Neural progenitor cell (in vitro differentiated cells): ENCODE data around the gene AP4E1. TPM values are rescaled to one million over a fixed set of nuclear protein-coding genes. Genes with fewer than 3 reads are reported as not detected.

ENCODE experiments used
- DNase-seq: peaks from one replicate; pipeline ENCODE4 v3.0.0-alpha.2; 2016; ENCODE audit warnings: low spot score
- H2AFZ ChIP-seq: fragments of 200-600 bp; sonication (generic); replicated peaks from 2 replicates; pipeline ENCODE4 v1.6.1; 2016; ENCODE audit warnings: antibody characterized with exemption
- H3F3A ChIP-seq: fragments of 200-600 bp; sonication (generic); 2 replicates; pipeline ENCODE4 v1.6.1; 2016; ENCODE audit warnings: antibody characterized with exemption, low read depth
- H3K27ac ChIP-seq: fragments of 200-600 bp; sonication (generic); 2 replicates; pipeline ENCODE4 v1.5.1; 2016; ENCODE audit warnings: mild to moderate bottlenecking
- H3K27me3 ChIP-seq: fragments of 200-600 bp; sonication (generic); 2 replicates; pipeline ENCODE4 v1.6.1; 2016; ENCODE audit warnings: mild to moderate bottlenecking, moderate library complexity
- H3K36me3 ChIP-seq: fragments of 200-600 bp; sonication (generic); 2 replicates; pipeline ENCODE4 v1.5.1; 2016
- H3K4me1 ChIP-seq: fragments of 200-600 bp; sonication (generic); 2 replicates; pipeline ENCODE4 v1.6.1; 2016; ENCODE audit warnings: mixed run types
- H3K4me2 ChIP-seq: fragments of 200-600 bp; sonication (generic); 2 replicates; pipeline ENCODE4 v1.6.1; 2016
- H3K4me3 ChIP-seq: fragments of 200-600 bp; sonication (generic); 2 replicates; pipeline ENCODE4 v1.5.1; 2016
- H3K79me2 ChIP-seq: fragments of 200-600 bp; sonication (generic); 2 replicates; pipeline ENCODE4 v1.6.1; 2016; ENCODE audit warnings: low read depth
- H3K9ac ChIP-seq: fragments of 200-600 bp; sonication (generic); 2 replicates; pipeline ENCODE4 v1.6.1; 2016
- H3K9me3 ChIP-seq: fragments of 200-600 bp; sonication (generic); 2 replicates; pipeline ENCODE4 v1.5.1; 2016; ENCODE audit warnings: low read depth
- H4K20me1 ChIP-seq: fragments of 200-600 bp; sonication (generic); 2 replicates; pipeline ENCODE4 v1.6.1; 2016; ENCODE audit warnings: low read depth
- H3K27ac Mint-ChIP-seq: 3 replicates; pipeline ENCODE4 v1.8.0; 2021; ENCODE audit warnings: mixed read lengths
- H3K27me3 Mint-ChIP-seq: 2 replicates; pipeline ENCODE4 v1.8.0; 2022; ENCODE audit warnings: low read depth, mild to moderate bottlenecking, inconsistent platforms, moderate library complexity, mixed read lengths; ENCODE audit not compliant: insufficient read depth
- H3K36me3 Mint-ChIP-seq: 3 replicates; pipeline ENCODE4 v1.8.0; 2021; ENCODE audit warnings: mixed read lengths
- H3K4me1 Mint-ChIP-seq: 3 replicates; pipeline ENCODE4 v1.8.0; 2021; ENCODE audit warnings: mixed read lengths
- H3K4me3 Mint-ChIP-seq: 3 replicates; pipeline ENCODE4 v1.8.0; 2021; ENCODE audit warnings: mild to moderate bottlenecking, moderate library complexity, mixed read lengths
- H3K9me3 Mint-ChIP-seq: 3 replicates; pipeline ENCODE4 v1.8.0; 2020; ENCODE audit warnings: mixed read lengths
- CTCF ChIP-seq: fragments of 200-600 bp; sonication (generic); IDR thresholded peaks from 2 replicates; pipeline ENCODE4 v1.5.1; 2017; ENCODE audit warnings: antibody characterized with exemption, mild to moderate bottlenecking
- EZH2 ChIP-seq: fragments of 200-600 bp; sonication (generic); IDR thresholded peaks from 2 replicates; pipeline ENCODE4 v1.6.1; 2017; ENCODE audit warnings: antibody characterized with exemption, mild to moderate bottlenecking, moderate library complexity
- EZH2phosphoT487 ChIP-seq: fragments of 200-600 bp; sonication (generic); IDR thresholded peaks from 2 replicates; pipeline ENCODE4 v1.6.1; 2017; ENCODE audit warnings: antibody characterized with exemption
- total RNA-seq: library from RNA; depleted of rRNA; stranded (reverse); fragments of >200 nt; gene quantifications from 2 replicates; pipeline ENCODE4 v1.2.3, GENCODE V29; 2015; ENCODE audit warnings: low replicate concordance

Gene AP4E1
- total RNA-seq, 1 donor from 2014 or later, result 14.0 TPM

- Histone ChIP-seq H3K9me3 (no peaks in the 10 kb centered on the region), H3K4me2 (no peak overlapping the region), H3K4me1 (no peaks in the 10 kb centered on the region), H3K79me2 (no peaks in the 10 kb centered on the region), H3F3A (no peaks in the 10 kb centered on the region), H3K36me3 (no peaks in the 10 kb centered on the region), H2AFZ (no peak overlapping the region), H4K20me1 (no peaks in the 10 kb centered on the region), H3K27me3 (no peaks in the 10 kb centered on the region), H3K27ac (no peak overlapping the region), H3K4me3 (no peak overlapping the region), H3K9ac (no peak overlapping the region)
- Mint-ChIP-seq H3K4me1 (peaks cover 2% of the 10 kb centered on the region), H3K27me3 (no peaks in the 10 kb centered on the region), H3K36me3 (no peaks in the 10 kb centered on the region), H3K9me3 (no peaks in the 10 kb centered on the region), H3K27ac (no peak overlapping the region), H3K4me3 (no peak overlapping the region)
- TF ChIP-seq EZH2 (no peak), CTCF (no peak), EZH2phosphoT487 (no peak)
- DNase-seq, result no peak
Measured at GRCh38 chr15:50884540-50884939, 23.9 kb upstream of the AP4E1 start.

GRCh38 chr15:50886139-50886467, 22.4 kb upstream of the AP4E1 start:
- H3K27me3 Mint-ChIP-seq, result no peaks in the 10 kb centered on the region
- H4K20me1 ChIP-seq, result no peaks in the 10 kb centered on the region
- no peak overlapping the region for H2AFZ ChIP-seq
- no peak overlapping the region for H3K27ac ChIP-seq
- TF ChIP-seq EZH2 (no peak), EZH2phosphoT487 (no peak), CTCF (no peak)
- H3K27ac Mint-ChIP-seq, result no peak overlapping the region
- H3K4me1 ChIP-seq, result no peaks in the 10 kb centered on the region
- no peaks in the 10 kb centered on the region for H3F3A ChIP-seq
- H3K9ac ChIP-seq, result no peak overlapping the region
- no peak overlapping the region for H3K4me3 Mint-ChIP-seq
- H3K36me3 Mint-ChIP-seq, result peaks cover 5% of the 10 kb centered on the region
- H3K4me1 Mint-ChIP-seq, result peaks cover 2% of the 10 kb centered on the region
- DNase-seq, result no peak
- no peaks in the 10 kb centered on the region for H3K79me2 ChIP-seq
- H3K9me3 ChIP-seq, result peaks cover 3% of the 10 kb centered on the region
- H3K4me2 ChIP-seq, result no peak overlapping the region
- no peaks in the 10 kb centered on the region for H3K36me3 ChIP-seq
- H3K9me3 Mint-ChIP-seq, result peaks cover 9% of the 10 kb centered on the region
- no peaks in the 10 kb centered on the region for H3K27me3 ChIP-seq
- no peak overlapping the region for H3K4me3 ChIP-seq

GRCh38 chr15:50886611-50887345, 21.7 kb upstream of the AP4E1 start:
- H3K27me3 ChIP-seq, result no peaks in the 10 kb centered on the region
- no peaks in the 10 kb centered on the region for H3K36me3 ChIP-seq
- no peak overlapping the region for H3K9ac ChIP-seq
- Mint-ChIP-seq H3K4me1 (peaks cover 2% of the 10 kb centered on the region), H3K9me3 (peaks cover 10% of the 10 kb centered on the region), H3K36me3 (peaks cover 5% of the 10 kb centered on the region), H3K27me3 (no peaks in the 10 kb centered on the region), H3K27ac (no peak overlapping the region), H3K4me3 (no peak overlapping the region)
- H3K79me2 ChIP-seq, result no peaks in the 10 kb centered on the region
- no peak for DNase-seq
- no peaks in the 10 kb centered on the region for H3K4me1 ChIP-seq
- no peak overlapping the region for H3K4me2 ChIP-seq
- H4K20me1 ChIP-seq, result no peaks in the 10 kb centered on the region
- H2AFZ ChIP-seq, result no peak overlapping the region
- no peak overlapping the region for H3K4me3 ChIP-seq
- H3K27ac ChIP-seq, result no peak overlapping the region
- peaks cover 4% of the 10 kb centered on the region for H3K9me3 ChIP-seq
- H3F3A ChIP-seq, result no peaks in the 10 kb centered on the region
- TF ChIP-seq CTCF (no peak), EZH2phosphoT487 (no peak), EZH2 (no peak)
